Esophagus muscularis mucosa (tissue), 4 donors: ENCODE results near the gene TMEM86B.

Experiments used
- CTCF ChIP-seq, 3 experiments: fragments of 200-600 bp in 2 of 3; fragments of 450-650 bp in 1 of 3; sonication (generic) in 2 of 3; IDR thresholded peaks; one replicate each; pipeline ENCODE4 v1.5.1; 2017 to 2019; ENCODE audit warnings: antibody characterized with exemption in 3 of 3, mild to moderate bottlenecking in 2 of 3, moderate library complexity in 1 of 3
- EP300 ChIP-seq: sonication (generic); formaldehyde crosslinking; IDR thresholded peaks from one replicate; pipeline ENCODE4 v1.6.1; 2017; ENCODE audit warnings: antibody characterized with exemption
- POLR2A ChIP-seq: fragments of 450-650 bp; IDR thresholded peaks from one replicate; pipeline ENCODE4 v1.6.1; 2017; ENCODE audit warnings: antibody characterized with exemption, moderate library complexity, mild to moderate bottlenecking, low read depth
- POLR2AphosphoS5 ChIP-seq, 2 donors: sonication (generic); formaldehyde crosslinking; IDR thresholded peaks; one replicate each; pipeline ENCODE4 v1.6.1; 2017; ENCODE audit warnings: antibody characterized with exemption in 2 of 2

- no peak for TF ChIP-seq CTCF (IDR thresholded peaks at IDR 0.05)
- TF ChIP-seq EP300, result no peak
- no peak for TF ChIP-seq POLR2A
- TF ChIP-seq POLR2AphosphoS5 (IDR thresholded peaks at IDR 0.05), result no peak
Measured at GRCh38 chr19:55189403-55189835, 39.1 kb downstream of the TMEM86B start.
